Measurements from ENCODE around the gene ZNF185.

- TF ChIP-seq CTCF (IDR thresholded peaks at IDR 0.05 in 8 of 11, conservative IDR thresholded peaks at IDR 0.05 in 3 of 11) (peak; percentile 16 to 72 (median 61)), POLR2AphosphoS5 (IDR thresholded peaks at IDR 0.05) (no peak), POLR2A (IDR thresholded peaks at IDR 0.05) (no peak)
Observed at GRCh38 chrX:152904151-152905080, 6.5 kb downstream of the ZNF185 start.

Data from spleen (tissue), 7 donors.